ENCODE results near the gene RRAGD. TPM values are rescaled to one million over a fixed set of nuclear protein-coding genes. Genes with fewer than 3 reads are reported as not detected.

Gene RRAGD
- total and polyA plus RNA-seq, 2 of the 8 experiments (the other 6 are each of a cell fraction or from before 2014, with no cell fraction given), result 7.2 to 30.8 TPM

DNA sequence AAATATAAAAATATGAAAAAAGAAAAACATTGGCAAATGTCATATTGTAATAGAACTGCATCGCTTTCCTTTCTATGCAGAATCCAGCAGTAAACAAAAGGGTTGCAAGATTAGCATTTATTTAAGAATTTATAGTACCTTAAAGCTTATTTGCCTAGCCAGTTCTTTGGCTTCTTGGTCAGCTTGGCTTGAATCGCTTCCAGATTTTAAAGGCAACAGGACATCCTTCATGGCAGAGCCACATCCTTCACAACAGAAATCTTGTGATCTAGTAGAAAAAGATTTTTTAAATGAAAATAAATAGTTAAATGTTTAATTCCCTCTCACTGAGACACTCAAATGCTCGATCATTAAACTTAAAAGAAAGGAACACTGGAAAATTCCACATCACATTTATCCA, 76.9 kb downstream of the RRAGD start:
- Histone ChIP-seq H2BK12ac (ENCODE audit: low read depth, low read length) (no peak overlapping the region), H3K18ac (ENCODE audit: extremely low read depth, low read length) (no peak overlapping the region), H3K14ac (ENCODE audit: insufficient read length) (no peak overlapping the region), H3K4me1 (replicated peaks in 1 of 4; ENCODE audit: control insufficient read depth in 3 of 4, insufficient read depth in 4 of 4, low read length in 3 of 4) (no peaks in the 10 kb centered on the region), H3K9me3 (ENCODE audit: insufficient read depth in 2 of 2, low read depth in 1 of 2, low read length in 1 of 2) (no peaks in the 10 kb centered on the region), H3K27ac (ENCODE audit: low read depth, low read length) (no peak overlapping the region), H3K79me1 (ENCODE audit: low read depth, low read length) (no peaks in the 10 kb centered on the region), H2BK15ac (ENCODE audit: low read length) (no peak overlapping the region), H2BK20ac (ENCODE audit: low read length) (no peak overlapping the region), H3K4ac (replicated peaks; ENCODE audit: insufficient read length, low read depth, low read length) (no peak overlapping the region), H4K91ac (replicated peaks; ENCODE audit: insufficient read length, low read length) (no peak overlapping the region), H3K79me2 (ENCODE audit: control insufficient read depth in 1 of 2, insufficient read depth in 2 of 2, low read length in 2 of 2) (no peaks in the 10 kb centered on the region), H3K23me2 (ENCODE audit: low read depth, low read length) (no peaks in the 10 kb centered on the region), H2BK120ac (replicated peaks; ENCODE audit: low read depth, low read length) (no peak overlapping the region), H2BK5ac (ENCODE audit: low read depth, low read length) (no peak overlapping the region), H3K9ac (replicated peaks in 1 of 4; ENCODE audit: extremely low read depth in 1 of 4, low read depth in 3 of 4, low read length in 3 of 4) (no peak overlapping the region), H4K20me1 (replicated peaks in 1 of 2; ENCODE audit: control insufficient read depth in 1 of 2, insufficient read depth in 2 of 2, low read length in 2 of 2) (no peaks in the 10 kb centered on the region), H3K27me3 (replicated peaks in 1 of 4; ENCODE audit: control insufficient read depth in 3 of 4, extremely low read depth in 1 of 4, insufficient read depth in 3 of 4, low read length in 3 of 4) (no peaks in the 10 kb centered on the region), H4K5ac (ENCODE audit: insufficient read length, low read depth, low read length) (no peak overlapping the region), H3K4me3 (ENCODE audit: extremely low read depth in 1 of 4, insufficient read depth in 2 of 4, low read depth in 3 of 4, low read length in 4 of 4) (no peak overlapping the region), H3K23ac (ENCODE audit: insufficient read length) (no peak overlapping the region), H3K56ac (replicated peaks; ENCODE audit: insufficient read length, low read depth, low read length) (no peak overlapping the region), H3K36me3 (ENCODE audit: control insufficient read depth in 2 of 4, insufficient read depth in 4 of 4, low read length in 3 of 4) (no peaks in the 10 kb centered on the region; a peak in 1 of 8 replicates), H2AFZ (ENCODE audit: low read length) (no peak overlapping the region), H2AK5ac (ENCODE audit: low read depth, low read length) (no peak overlapping the region), H3K4me2 (ENCODE audit: insufficient read depth in 1 of 2, low read depth in 2 of 2, low read length in 2 of 2) (no peak overlapping the region), H4K8ac (ENCODE audit: extremely low read depth, insufficient read depth, low read length) (no peak overlapping the region)
- CTCF ChIA-PET (ENCODE audit: partially characterized antibody), result interaction anchor here (1.7 to 2.5 kb wide), 4 partner anchors 9 to 37 kb away, joined by 4 to 11 read pairs (median 7); no protein-coding TSS in a partner anchor
- WGBS, 2 experiments (ENCODE audit: extremely low coverage in 1 of 2, insufficient coverage in 1 of 2, insufficient read length in 1 of 2, insufficient replicate concordance in 2 of 2, low coverage in 1 of 2, low lambda C conversion rate in 2 of 2, missing lambda C conversion rate in 1 of 2), result 89% methylated on average over 3 of the region's 3 CpGs; no CpG with 5 or more reads in 1 of the 2 experiments
- POLR2A ChIA-PET (ENCODE audit: partially characterized antibody), result no interaction called here
- no peak for DNase-seq (ENCODE audit: low read depth in 1 of 2, low spot score in 2 of 2)
- FAIRE-seq, result no peak
- TF ChIP-seq POLR2AphosphoS5 (IDR thresholded peaks at IDR 0.05; ENCODE audit: low read depth, low read length), result no peak
